NCI-H1417 (cell line): ENCODE results near the gene CRLF3.
"Not testable (repeated sequence)": the region's sequence is repeated elsewhere in the genome, so short reads cannot be mapped to it uniquely, and the experiment has no call there.

ENCODE experiments used
- DNase-seq, 3 experiments: peaks; one replicate each; lab custom pipeline; 2025; lab: John Stamatoyannopoulos, UW

CRLF3 gene

DNA sequence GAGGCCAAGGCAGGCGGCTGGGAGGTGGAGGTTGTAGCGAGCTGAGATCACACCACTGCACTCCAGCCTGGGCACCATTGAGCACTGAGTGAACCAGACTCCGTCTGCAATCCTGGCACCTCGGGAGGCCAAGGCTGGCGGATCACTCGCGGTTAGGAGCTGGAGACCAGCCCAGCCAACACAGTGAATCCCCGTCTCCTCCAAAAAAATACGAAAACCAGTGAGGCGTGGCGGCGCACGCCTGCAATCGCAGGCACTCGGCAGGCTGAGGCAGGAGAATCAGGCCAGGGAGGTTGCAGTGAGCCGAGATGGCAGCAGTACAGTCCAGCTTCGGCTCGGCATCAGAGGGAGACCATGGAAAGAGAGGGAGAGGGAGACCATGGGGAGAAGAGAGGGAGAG, 88.1 kb downstream of the CRLF3 start:
- not testable (repeated sequence) for DNase-seq

- DNase-seq: not testable (repeated sequence)
These were observed 88.8 kb downstream of the CRLF3 start for GRCh38 chr17:30735644-30736043.

DNA sequence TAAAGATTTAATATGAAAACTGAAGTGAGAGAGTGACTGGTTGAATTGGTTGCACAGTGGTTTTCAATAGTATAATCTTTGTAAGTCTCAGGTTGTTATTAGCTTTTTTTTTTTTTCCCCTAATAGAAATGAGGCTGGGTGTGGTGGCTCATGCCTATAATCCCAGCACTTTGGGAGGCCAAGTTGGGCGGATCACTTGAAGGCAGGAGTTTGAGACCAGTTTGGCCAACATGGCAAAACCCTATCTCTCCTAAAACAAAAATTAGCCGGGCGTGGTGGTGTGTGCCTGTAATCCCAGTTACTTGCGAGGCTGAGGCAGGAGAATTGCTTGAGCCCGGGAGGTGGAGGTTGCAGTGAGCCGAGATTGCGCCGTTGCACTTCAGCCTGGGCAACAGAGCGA, 89.3 kb downstream of the CRLF3 start:
- not testable (repeated sequence) for DNase-seq

- DNase-seq: not testable (repeated sequence)
These were observed 90.3 kb downstream of the CRLF3 start for GRCh38 chr17:30734153-30734552.
